IPS DF 6.9 (cell line): ENCODE results near the gene FLYWCH1.

Experiments
- DNase-seq: peaks from one replicate; pipeline ENCODE4 v3.0.0-alpha.2; 2013; ENCODE audit warnings: low read depth, low spot score
- H3K27ac ChIP-seq: one replicate; pipeline ENCODE4 v1.5.1; 2013; ENCODE audit warnings: low read length, control low read depth
- H3K27me3 ChIP-seq: 2 replicates; pipeline ENCODE4 v1.6.1; 2013; ENCODE audit warnings: mild to moderate bottlenecking, low read length; ENCODE audit not compliant: control insufficient read depth, insufficient read depth
- H3K36me3 ChIP-seq: 2 replicates; pipeline ENCODE4 v1.6.1; 2013; ENCODE audit warnings: low read length; ENCODE audit not compliant: control insufficient read depth, insufficient read depth
- H3K4me1 ChIP-seq: 2 replicates; pipeline ENCODE4 v1.6.1; 2013; ENCODE audit warnings: low read length; ENCODE audit not compliant: control insufficient read depth, insufficient read depth
- H3K4me3 ChIP-seq: 2 replicates; pipeline ENCODE4 v1.5.1; 2013; ENCODE audit warnings: mild to moderate bottlenecking, low read length
- H3K9me3 ChIP-seq: 2 replicates; pipeline ENCODE4 v1.6.1; 2013; ENCODE audit warnings: low read length, inconsistent platforms; ENCODE audit not compliant: control insufficient read depth, insufficient read depth
- WGBS: extraction: QIAGEN DNeasy Blood & Tissue Kit; methylation state at CpG from one replicate; pipeline ENCODE4 v1.1.7; 2013; ENCODE audit warnings: mixed read lengths, missing lambda C conversion rate; ENCODE audit not compliant: insufficient read length, insufficient coverage; 5-methylcytosine and 5-hydroxymethylcytosine counted together

The FLYWCH1 gene

DNA sequence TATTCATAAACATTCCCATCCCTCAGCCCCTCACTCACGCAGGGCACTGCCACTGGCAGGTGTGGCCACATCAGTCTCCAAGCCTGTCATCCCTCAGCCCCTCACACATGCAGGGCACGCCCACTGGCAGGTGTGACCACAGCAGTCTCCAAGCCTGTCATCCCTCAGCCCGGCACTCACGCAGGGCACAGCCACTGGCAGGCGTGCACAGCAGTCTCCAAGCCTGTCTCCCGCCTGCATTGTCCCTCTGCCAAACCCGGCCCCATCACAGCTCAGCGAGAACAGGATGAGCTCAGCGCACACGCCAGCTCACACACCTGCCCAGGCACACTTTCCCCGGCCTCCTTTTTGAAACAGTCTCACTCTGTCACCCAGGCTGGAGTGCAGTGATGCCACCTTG lies 40.9 kb downstream of the FLYWCH1 start:
- no peak overlapping the region for H3K4me3 ChIP-seq
- no peak for DNase-seq
- H3K4me1 ChIP-seq, result peaks cover 15% of the 10 kb centered on the region
- H3K27me3 ChIP-seq, result no peaks in the 10 kb centered on the region
- no CpG with 5 or more reads among the region's 11 CpGs for WGBS
- H3K27ac ChIP-seq, result no peak overlapping the region
- H3K9me3 ChIP-seq, result no peaks in the 10 kb centered on the region
- no peaks in the 10 kb centered on the region for H3K36me3 ChIP-seq

DNA sequence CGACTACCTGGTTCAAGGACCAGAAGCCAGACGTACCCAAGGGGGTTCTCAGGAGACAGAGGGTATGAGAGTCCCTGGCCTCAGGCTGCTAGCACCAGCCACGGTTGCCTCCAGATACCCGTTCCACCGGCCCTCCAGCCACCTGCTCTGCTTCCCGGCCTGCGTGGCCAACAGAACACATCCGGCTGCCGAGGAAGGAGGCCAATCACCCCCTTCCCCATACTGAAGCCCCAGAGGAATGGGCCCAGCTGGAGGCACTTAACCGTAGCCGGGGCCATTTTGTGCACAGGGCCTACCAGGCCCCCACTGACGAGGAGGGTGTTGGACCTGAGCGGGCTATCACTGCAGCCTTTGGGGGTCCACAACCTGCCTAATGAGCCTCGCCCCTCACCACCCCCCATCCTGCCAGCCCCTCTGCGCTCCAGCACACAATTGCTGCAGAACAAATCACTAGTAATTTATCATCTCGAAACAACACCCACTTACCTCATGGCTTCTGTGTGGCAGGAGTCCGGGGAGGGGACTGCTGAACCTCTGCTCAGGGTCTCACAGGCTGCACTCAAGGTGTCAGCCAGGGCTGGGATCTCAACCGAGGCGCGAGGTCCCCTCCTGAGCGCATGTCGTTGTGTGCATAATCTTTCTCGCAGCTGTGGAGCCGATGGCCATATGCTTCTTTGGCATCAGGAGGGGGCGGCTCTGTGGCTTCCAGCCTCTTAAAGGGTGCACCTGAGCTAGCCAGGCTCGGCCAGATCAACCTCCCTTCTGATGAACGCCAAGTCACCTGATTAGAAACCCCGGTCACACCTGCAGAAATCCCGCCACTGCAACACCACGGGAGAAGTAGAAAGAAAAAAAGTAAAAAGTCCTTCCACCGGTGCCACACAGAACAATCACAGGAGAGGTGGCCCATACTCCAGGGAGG lies 42.2 kb downstream of the FLYWCH1 start:
- no CpG with 5 or more reads among the region's 31 CpGs for WGBS
- no peaks in the 10 kb centered on the region for H3K9me3 ChIP-seq
- no peak for DNase-seq
- H3K36me3 ChIP-seq, result no peaks in the 10 kb centered on the region
- H3K27me3 ChIP-seq, result no peaks in the 10 kb centered on the region
- no peak overlapping the region for H3K27ac ChIP-seq
- H3K4me1 ChIP-seq, result peaks cover 15% of the 10 kb centered on the region
- no peak overlapping the region for H3K4me3 ChIP-seq

DNA sequence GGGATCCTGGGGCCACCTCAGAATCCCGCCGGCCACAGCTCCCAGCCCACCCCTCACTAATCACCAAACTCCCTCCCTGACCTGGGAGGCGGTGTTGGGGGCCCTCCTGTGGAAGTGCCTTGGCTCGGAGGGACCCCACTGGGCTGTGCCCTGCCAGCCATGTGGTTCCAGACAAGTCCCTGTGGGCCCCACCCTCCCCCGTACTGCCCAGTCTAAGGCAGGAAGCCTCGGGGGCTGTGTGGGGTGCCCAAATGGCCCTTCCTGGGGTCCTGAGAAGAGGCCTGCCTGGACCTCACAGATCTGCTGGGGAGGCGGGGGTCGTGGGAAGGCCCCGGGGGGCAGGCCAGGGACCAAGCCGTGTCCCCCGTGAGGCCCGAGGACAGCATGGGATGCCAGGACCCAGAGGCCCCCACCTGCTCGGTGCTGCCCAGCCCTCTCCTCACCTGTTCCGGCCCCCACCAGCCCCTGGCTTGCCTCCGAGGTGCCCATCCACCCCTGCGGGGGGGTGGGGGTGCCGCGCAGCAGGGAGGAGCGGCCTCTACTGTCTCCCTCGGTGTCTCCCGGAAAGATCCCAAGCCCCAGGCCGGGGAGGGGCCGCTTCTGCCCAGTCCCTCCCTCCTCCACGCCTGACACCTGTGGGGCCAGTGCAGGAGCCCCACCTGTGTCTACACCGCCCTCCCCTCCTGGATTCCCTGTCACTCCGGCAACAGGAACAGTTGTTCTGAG lies 43.1 kb downstream of the FLYWCH1 start:
- no peaks in the 10 kb centered on the region for H3K9me3 ChIP-seq
- H3K36me3 ChIP-seq, result no peaks in the 10 kb centered on the region
- no CpG with 5 or more reads among the region's 26 CpGs for WGBS
- peaks cover 15% of the 10 kb centered on the region for H3K4me1 ChIP-seq
- no peak for DNase-seq
- H3K4me3 ChIP-seq, result no peak overlapping the region
- H3K27me3 ChIP-seq, result no peaks in the 10 kb centered on the region
- no peak overlapping the region for H3K27ac ChIP-seq

DNA sequence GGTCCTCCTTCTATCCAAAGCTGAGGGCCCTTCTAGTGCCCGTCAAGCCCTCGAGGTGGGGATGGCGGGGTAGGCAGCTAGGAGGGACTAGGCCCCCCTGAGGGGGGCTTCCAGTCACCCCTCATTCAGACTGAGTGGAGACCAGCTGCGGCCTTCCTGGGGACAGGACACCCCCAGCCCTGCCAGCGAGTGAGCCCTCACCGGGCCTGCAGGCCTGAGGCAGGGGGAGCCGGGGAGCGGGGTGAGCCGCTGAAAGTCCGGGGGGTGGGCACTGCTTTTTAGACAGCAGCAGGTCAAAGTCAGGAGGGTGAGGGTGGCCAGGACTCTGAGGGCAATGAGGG lies 43.7 kb downstream of the FLYWCH1 start:
- no CpG with 5 or more reads among the region's 10 CpGs for WGBS
- no peak for DNase-seq
- no peaks in the 10 kb centered on the region for H3K9me3 ChIP-seq
- peaks cover 15% of the 10 kb centered on the region for H3K4me1 ChIP-seq
- H3K36me3 ChIP-seq, result no peaks in the 10 kb centered on the region
- H3K4me3 ChIP-seq, result no peak overlapping the region
- H3K27me3 ChIP-seq, result no peaks in the 10 kb centered on the region
- H3K27ac ChIP-seq, result no peak overlapping the region

DNA sequence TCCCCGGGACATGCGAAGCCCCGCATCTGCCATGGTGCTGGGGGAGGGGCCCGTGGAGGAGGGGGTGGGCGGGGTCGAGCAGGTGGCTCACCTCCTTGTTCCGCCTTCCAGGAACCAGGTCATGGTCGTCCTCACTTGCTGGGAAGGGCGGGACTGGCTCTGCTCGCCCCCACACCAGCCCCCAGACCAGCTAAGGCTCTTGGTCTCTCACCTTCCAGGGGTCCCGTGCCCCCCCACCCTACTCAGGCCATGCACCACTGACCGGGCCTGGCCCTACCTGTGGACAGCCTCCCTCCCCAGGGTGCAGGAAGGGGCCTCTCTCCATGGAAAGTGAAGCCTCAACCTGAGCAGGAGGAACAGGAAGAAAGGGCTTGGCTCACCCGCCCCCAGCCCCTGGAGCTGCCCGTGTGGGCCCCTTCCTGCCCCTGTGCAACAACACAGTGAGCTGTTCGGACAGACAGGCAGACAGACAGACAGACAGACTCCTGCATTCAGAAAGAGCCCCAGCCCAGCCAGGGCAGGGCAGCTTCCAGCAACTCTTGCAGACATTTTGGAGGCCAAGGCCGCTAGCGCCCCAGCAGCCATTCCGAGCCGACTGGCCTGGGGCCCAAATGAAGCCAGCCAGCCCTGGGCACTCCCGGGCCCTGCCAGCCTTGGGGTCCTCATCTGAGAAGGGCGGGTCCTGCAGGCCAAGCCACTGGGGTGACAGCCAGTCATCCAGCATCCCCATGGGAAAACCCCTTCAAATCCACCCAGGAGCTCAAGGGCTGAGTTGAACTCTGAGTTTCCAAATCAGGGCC lies 44.2 kb downstream of the FLYWCH1 start:
- no peak for DNase-seq
- no CpG with 5 or more reads among the region's 21 CpGs for WGBS

DNA sequence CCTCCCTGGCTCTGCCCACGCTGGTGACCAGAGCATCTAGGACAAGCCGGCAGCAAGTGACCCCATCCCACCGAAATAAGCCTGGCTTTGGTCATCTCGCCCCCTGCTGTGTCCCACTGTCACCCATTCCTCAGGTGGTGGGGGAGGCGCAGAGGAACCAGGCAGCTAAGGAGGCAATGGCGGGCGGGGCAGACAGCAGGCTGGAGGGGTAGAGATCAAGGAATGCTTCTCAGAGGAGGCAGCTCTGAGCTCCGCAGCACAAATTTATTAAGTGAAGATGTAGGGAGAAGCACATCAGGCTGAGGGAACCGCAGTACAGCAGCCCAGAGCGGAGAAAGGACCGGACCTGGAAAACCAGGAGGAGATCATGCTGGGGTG lies 44.8 kb downstream of the FLYWCH1 start:
- Histone ChIP-seq H3K4me1 (peaks cover 15% of the 10 kb centered on the region), H3K4me3 (no peak overlapping the region), H3K9me3 (no peaks in the 10 kb centered on the region), H3K27me3 (no peaks in the 10 kb centered on the region), H3K27ac (no peak overlapping the region), H3K36me3 (no peaks in the 10 kb centered on the region)
- WGBS, result no CpG with 5 or more reads among the region's 11 CpGs
- DNase-seq, result no peak

More for the DNA sequence above, 44.2 kb downstream of the FLYWCH1 start:
- Histone ChIP-seq H3K9me3 (no peaks in the 10 kb centered on the region), H3K27me3 (no peaks in the 10 kb centered on the region), H3K36me3 (no peaks in the 10 kb centered on the region), H3K4me3 (no peak overlapping the region), H3K27ac (no peak overlapping the region), H3K4me1 (peaks cover 15% of the 10 kb centered on the region)

DNA sequence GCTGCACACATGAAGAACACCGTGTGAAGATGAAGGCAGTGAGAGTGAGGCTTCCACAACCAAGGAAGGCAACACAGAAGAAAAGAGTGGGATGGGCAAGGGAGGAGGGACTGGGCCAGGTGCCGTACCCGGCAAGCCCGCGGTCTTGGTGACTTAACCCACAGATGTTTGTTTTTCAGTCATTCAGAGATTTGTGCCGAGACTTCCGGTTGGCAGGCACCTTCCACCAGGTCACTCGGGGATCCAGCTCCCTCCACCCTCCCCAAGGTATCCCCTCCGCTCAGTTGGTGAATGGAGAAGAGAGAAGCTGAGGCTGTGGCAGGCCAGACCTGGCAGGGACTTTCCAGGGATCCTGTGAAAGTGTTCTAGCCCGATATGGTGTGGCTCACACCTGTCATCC lies 47.5 kb downstream of the FLYWCH1 start:
- H3K27ac ChIP-seq, result no peak overlapping the region
- H3K27me3 ChIP-seq, result no peaks in the 10 kb centered on the region
- no peaks in the 10 kb centered on the region for H3K36me3 ChIP-seq
- no CpG with 5 or more reads among the region's 10 CpGs for WGBS
- peaks cover 17% of the 10 kb centered on the region for H3K4me1 ChIP-seq
- H3K4me3 ChIP-seq, result no peak overlapping the region
- H3K9me3 ChIP-seq, result no peaks in the 10 kb centered on the region
- no peak for DNase-seq

DNA sequence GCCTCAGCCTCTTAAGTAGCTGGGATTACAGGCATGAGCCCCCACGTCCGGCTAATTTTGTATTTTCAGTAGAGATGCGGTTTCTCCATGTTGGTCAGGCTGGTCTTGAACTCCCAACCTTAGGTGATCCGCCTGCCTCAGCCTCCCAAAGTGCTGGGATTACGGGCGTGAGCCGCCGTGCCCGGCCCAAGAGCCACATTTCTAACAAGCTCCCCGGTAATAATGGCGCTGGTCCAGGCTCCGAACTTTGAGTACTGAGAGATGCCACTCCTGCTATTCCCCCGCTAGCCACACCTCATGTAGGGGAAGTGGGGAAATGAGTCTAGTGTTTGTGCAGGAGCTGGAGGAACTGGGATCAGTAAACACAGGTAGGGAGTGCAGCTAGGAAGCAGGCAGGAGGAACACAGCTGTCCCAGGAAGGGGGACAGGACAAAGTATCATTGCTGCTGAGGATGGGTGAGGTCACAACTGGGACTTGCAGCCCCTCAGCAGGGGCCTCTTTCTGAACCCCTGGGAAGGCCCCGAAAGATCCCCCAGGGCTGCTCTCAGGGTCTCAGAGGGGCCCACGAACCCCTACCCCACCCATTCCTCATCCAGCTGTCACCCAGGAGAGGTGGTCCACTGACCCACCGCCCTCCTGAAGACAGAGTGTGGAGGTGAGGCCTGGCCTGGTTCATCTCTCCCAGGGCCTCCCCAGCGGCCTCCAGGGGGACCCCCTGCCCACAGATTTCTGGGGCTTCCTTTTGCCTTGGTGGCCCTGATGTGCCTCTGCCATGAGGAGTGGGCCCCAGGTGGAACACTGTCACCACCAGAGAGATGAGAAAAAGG lies 48.7 kb downstream of the FLYWCH1 start:
- H3K4me1 ChIP-seq, result peaks cover 14% of the 10 kb centered on the region
- WGBS, result no CpG with 5 or more reads among the region's 17 CpGs
- no peaks in the 10 kb centered on the region for H3K36me3 ChIP-seq
- no peak overlapping the region for H3K27ac ChIP-seq
- no peak for DNase-seq
- H3K9me3 ChIP-seq, result no peaks in the 10 kb centered on the region
- H3K27me3 ChIP-seq, result no peaks in the 10 kb centered on the region
- H3K4me3 ChIP-seq, result no peak overlapping the region

DNA sequence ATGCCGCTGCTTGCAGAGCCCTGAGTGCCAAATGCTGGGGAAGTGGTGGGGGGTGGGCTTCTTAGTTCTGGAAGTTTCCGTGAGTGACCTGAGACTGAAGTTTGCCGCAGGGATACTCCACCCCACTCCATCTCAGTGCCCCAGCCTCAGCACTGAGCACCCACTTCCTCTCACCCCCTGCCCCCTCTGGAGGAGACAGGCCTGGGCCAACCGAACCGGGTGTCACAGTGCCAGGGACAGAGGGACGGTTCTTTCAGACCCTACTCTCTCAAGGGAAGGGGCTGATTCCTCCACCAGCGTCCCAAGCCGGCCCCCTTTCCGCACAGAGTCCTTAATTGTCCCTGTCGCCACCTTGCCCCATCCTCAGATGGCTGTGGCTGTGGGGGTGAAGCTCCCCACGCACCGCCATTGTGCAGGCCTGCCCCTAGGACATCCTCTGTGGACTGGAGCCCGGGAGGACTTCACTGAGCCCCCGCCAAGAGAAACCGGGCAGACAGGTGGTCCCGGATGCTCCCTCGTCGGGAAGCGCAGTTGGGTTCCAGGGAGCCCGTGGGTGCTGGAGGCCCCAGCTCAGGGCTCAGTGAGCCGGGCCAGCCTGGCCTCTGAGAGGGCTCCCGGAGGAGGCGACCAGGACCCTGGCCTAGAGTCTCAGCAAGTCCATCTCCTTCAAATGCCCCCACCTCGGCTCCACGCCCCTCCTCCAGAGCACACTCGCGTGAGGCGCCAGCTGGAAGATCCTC lies 50.8 kb downstream of the FLYWCH1 start:
- WGBS, result no CpG with 5 or more reads among the region's 28 CpGs
- DNase-seq, result no peak
- Histone ChIP-seq H3K4me1 (peaks cover 7% of the 10 kb centered on the region), H3K27ac (no peak overlapping the region), H3K27me3 (no peaks in the 10 kb centered on the region; the same call in 1 of the 2 replicates), H3K4me3 (peak overlapping the region; percentile 68; the same call in 1 of the 2 replicates), H3K9me3 (no peaks in the 10 kb centered on the region), H3K36me3 (no peaks in the 10 kb centered on the region)
